ENCODE measurements around the gene HDAC7.
A peak's percentile ranks its signal among the peaks of the same experiment; 100 is the strongest.
"Not testable (repeated sequence)": the region's sequence is repeated elsewhere in the genome, so short reads cannot be mapped to it uniquely, and the experiment has no call there.

The HDAC7 gene

GRCh38 chr12:47811581-47812484 is 7.9 kb downstream of the HDAC7 start:
- Histone ChIP-seq H3K27me3 (replicated peaks; ENCODE audit: control insufficient read depth, insufficient read depth, low read length) (no peaks in the 10 kb centered on the region), H3K36me3 (ENCODE audit: control insufficient read depth, insufficient read depth, low read length) (no peaks in the 10 kb centered on the region; the same call in none of the 2 replicates), H3K4me3 (replicated peaks; ENCODE audit: low read depth, low read length) (peak overlapping the region; percentile 64)
- DNase-seq (ENCODE audit: extremely low read depth, insufficient read length): no peak
- TF ChIP-seq, protein P1, sequence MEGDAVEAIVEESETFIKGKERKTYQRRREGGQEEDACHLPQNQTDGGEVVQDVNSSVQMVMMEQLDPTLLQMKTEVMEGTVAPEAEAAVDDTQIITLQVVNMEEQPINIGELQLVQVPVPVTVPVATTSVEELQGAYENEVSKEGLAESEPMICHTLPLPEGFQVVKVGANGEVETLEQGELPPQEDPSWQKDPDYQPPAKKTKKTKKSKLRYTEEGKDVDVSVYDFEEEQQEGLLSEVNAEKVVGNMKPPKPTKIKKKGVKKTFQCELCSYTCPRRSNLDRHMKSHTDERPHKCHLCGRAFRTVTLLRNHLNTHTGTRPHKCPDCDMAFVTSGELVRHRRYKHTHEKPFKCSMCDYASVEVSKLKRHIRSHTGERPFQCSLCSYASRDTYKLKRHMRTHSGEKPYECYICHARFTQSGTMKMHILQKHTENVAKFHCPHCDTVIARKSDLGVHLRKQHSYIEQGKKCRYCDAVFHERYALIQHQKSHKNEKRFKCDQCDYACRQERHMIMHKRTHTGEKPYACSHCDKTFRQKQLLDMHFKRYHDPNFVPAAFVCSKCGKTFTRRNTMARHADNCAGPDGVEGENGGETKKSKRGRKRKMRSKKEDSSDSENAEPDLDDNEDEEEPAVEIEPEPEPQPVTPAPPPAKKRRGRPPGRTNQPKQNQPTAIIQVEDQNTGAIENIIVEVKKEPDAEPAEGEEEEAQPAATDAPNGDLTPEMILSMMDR (IDR thresholded peaks at IDR 0.05; ENCODE audit: insufficient read depth, low read length, poor library complexity, severe bottlenecking): no peak

GRCh38 chr12:47811072-47811396 is 8.7 kb downstream of the HDAC7 start:
- TF ChIP-seq, protein P1 (IDR thresholded peaks at IDR 0.05; ENCODE audit: insufficient read depth, low read length, poor library complexity, severe bottlenecking): no peak
- Histone ChIP-seq H3K4me3 (replicated peaks; ENCODE audit: low read depth, low read length) (no peak overlapping the region), H3K27me3 (replicated peaks; ENCODE audit: control insufficient read depth, insufficient read depth, low read length) (no peaks in the 10 kb centered on the region), H3K36me3 (ENCODE audit: control insufficient read depth, insufficient read depth, low read length) (no peaks in the 10 kb centered on the region; the same call in none of the 2 replicates)
- no peak for DNase-seq (ENCODE audit: extremely low read depth, insufficient read length)

- not testable (repeated sequence) for H3K27me3 ChIP-seq (replicated peaks; ENCODE audit: control insufficient read depth, insufficient read depth, low read length); H3K4me3 ChIP-seq (replicated peaks; ENCODE audit: low read depth, low read length); DNase-seq (ENCODE audit: extremely low read depth, insufficient read length); H3K36me3 ChIP-seq (ENCODE audit: control insufficient read depth, insufficient read depth, low read length)
Observed at GRCh38 chr12:47809518-47809917, 10.2 kb downstream of the HDAC7 start.

GRCh38 chr12:47808574-47809365 is 10.9 kb downstream of the HDAC7 start:
- H3K27me3 ChIP-seq (replicated peaks; ENCODE audit: control insufficient read depth, insufficient read depth, low read length): no peaks in the 10 kb centered on the region
- TF ChIP-seq, protein P1 (IDR thresholded peaks at IDR 0.05; ENCODE audit: insufficient read depth, low read length, poor library complexity, severe bottlenecking): peak; percentile 41
- no peak for DNase-seq (ENCODE audit: extremely low read depth, insufficient read length)
- 0 out of 2 replicates have a peak overlapping the region, but pooled peaks have one; percentile 0 for H3K4me3 ChIP-seq (replicated peaks; ENCODE audit: low read depth, low read length)
- H3K36me3 ChIP-seq (ENCODE audit: control insufficient read depth, insufficient read depth, low read length): no peaks in the 10 kb centered on the region; the same call in none of the 2 replicates

DNA sequence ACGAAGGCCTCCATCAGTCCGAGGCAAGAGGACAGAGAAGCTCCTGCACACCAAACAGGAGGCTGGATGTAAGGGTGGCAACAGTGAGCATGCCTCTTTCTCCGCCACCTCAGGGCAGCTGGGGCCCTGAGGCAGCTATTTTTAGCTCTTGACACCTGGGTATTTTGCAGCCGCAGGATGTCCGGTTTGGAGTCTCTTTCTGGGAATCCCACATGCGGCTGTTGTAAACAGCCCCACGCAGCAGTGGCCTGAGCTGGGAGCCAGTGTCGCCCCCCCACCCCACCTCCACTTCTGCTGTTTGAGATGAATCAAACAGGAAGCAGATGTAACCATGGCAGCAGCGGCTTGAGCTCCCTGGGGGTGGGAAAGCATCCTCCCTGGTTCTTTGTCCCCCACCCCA is 11.7 kb downstream of the HDAC7 start:
- no peaks in the 10 kb centered on the region; the same call in none of the 2 replicates for H3K36me3 ChIP-seq (ENCODE audit: control insufficient read depth, insufficient read depth, low read length)
- H3K4me3 ChIP-seq (replicated peaks; ENCODE audit: low read depth, low read length): no peak overlapping the region; the same call in 1 of the 2 replicates
- H3K27me3 ChIP-seq (replicated peaks; ENCODE audit: control insufficient read depth, insufficient read depth, low read length): no peaks in the 10 kb centered on the region
- TF ChIP-seq, protein P1 (IDR thresholded peaks at IDR 0.05; ENCODE audit: insufficient read depth, low read length, poor library complexity, severe bottlenecking): no peak
- peak; percentile 69 for DNase-seq (ENCODE audit: extremely low read depth, insufficient read length)

GRCh38 chr12:47807338-47807737 is 12.4 kb downstream of the HDAC7 start:
- TF ChIP-seq, protein P1 (IDR thresholded peaks at IDR 0.05; ENCODE audit: insufficient read depth, low read length, poor library complexity, severe bottlenecking): no peak
- H3K4me3 ChIP-seq (replicated peaks; ENCODE audit: low read depth, low read length): no peak overlapping the region
- no peaks in the 10 kb centered on the region; the same call in none of the 2 replicates for H3K36me3 ChIP-seq (ENCODE audit: control insufficient read depth, insufficient read depth, low read length)
- no peak for DNase-seq (ENCODE audit: extremely low read depth, insufficient read length)
- no peaks in the 10 kb centered on the region for H3K27me3 ChIP-seq (replicated peaks; ENCODE audit: control insufficient read depth, insufficient read depth, low read length)
